ENCODE measurements around the gene GNG13.

GNG13 gene

DNA sequence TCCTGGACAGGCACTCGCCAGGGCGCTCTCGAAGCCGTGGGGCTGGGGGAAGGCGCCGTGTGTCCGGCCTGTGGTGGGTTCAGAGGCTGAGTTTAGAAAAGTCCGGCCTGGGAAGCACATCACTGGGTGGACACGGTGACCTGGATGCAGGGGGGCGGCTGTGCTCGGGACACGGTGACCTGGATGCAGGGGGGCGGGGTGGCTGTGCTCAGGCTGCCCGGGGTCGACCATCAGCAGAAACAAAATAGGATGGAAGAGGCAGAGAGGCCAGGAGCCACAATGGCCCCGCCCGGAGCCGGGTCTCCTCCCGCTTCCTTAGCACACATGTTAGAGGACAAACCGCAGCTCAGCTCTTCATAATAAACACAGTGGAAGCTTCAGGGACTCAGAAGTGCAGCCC, 43.2 kb upstream of the GNG13 start:
- TF ChIP-seq, protein P1, sequence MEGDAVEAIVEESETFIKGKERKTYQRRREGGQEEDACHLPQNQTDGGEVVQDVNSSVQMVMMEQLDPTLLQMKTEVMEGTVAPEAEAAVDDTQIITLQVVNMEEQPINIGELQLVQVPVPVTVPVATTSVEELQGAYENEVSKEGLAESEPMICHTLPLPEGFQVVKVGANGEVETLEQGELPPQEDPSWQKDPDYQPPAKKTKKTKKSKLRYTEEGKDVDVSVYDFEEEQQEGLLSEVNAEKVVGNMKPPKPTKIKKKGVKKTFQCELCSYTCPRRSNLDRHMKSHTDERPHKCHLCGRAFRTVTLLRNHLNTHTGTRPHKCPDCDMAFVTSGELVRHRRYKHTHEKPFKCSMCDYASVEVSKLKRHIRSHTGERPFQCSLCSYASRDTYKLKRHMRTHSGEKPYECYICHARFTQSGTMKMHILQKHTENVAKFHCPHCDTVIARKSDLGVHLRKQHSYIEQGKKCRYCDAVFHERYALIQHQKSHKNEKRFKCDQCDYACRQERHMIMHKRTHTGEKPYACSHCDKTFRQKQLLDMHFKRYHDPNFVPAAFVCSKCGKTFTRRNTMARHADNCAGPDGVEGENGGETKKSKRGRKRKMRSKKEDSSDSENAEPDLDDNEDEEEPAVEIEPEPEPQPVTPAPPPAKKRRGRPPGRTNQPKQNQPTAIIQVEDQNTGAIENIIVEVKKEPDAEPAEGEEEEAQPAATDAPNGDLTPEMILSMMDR (IDR thresholded peaks at IDR 0.05; ENCODE audit: insufficient read depth, missing control alignments) = no peak
- DNase-seq (ENCODE audit: insufficient read length, low spot score) (no peak), FAIRE-seq (no peak)

DNA sequence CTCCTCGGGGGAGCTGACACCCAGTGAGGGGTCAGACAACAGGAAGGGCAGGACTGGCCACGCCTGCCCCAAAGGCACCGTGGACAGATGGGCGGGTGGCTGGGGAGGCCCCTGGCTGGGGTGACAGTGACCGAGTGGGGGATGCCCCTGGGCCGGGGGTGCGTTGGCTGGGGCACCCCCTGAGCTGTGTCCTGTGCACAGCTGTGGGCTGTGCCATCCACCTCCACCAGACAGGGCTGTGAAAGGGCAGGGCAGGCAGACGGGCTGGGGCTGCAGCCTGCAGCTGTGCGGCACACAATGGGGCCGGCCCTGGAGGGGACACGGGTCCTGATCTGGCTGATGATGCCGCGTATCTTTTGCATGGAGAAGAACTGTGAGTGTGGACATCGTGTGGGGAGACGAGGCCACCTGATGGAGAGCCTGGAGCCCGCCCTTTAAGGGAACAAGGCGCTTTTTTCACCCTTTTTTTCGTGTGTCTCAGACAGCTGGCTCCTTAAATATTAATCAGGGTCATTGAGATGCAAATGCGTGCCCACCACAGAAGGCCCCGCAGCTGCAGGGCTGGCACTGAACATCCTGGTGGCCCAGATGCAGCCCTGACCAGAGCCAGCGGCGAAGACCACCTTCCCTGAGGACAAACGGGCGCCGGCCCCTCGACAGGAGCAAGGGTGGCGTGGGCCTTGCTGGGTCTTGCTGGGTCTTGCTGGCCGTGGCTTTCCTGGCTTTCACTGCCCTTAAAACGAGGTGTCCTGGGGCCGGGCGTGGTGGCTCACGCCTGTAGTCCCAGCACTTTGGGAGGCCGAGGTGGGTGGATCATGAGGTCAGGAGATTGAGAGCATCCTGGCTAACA, 42.4 kb upstream of the GNG13 start:
- DNase-seq (ENCODE audit: insufficient read length, low spot score) = no peak
- no peak for FAIRE-seq
- TF ChIP-seq, protein P1 (IDR thresholded peaks at IDR 0.05; ENCODE audit: insufficient read depth, missing control alignments) = no peak

DNA sequence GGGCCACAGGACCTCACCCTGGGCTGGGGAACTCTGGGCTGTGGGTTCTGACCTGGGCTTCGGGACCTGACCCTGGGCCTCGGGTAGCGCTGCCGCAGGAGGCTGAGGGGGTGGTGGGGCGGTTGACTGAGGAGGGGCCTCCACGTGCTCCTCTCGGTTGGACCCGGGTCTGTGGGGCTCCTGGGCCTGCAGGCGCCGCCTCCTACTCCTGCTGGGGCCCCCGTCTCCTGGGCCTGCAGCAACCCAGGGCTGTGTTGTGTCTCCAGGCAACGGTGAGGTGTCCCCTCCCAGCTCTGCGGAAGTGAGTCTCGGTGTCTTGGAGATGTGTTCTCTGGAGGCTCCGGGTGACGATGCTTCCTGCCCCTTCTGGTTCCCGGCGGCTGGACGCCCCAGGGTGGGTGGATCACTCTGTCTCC, 41.5 kb upstream of the GNG13 start:
- TF ChIP-seq, protein P1 (IDR thresholded peaks at IDR 0.05; ENCODE audit: insufficient read depth, missing control alignments) = no peak
- FAIRE-seq = no peak

DNA sequence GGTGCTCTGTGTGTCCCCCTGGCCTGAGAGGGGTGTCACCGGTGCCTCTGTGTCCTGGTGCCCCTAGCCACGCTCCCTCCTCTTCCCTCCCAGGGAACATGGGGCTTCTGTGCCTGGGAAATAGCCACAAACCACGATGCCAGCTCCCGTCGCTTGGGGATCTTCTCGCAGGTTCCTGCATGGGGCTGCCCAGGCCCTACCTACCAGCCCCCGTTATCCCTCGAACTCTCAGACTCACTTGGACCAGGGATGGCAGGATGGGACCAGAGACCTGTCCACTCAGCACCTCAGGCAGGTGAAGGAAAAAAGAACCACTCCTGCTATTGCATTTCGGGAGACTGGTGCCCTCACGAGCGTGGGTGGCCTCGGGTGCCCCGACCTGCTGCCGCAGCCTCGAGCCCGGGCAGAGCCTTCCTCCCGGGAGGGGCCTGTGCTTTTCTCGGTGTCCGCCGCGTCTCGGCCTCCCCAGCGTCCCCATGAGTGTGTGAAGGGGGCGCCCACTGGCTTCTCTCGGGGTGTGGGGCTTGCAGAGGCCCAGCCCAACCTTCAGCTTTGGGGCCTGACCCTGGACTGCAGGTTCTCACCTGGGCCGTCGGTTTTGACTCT, 41.0 kb upstream of the GNG13 start:
- DNase-seq (ENCODE audit: insufficient read length, low spot score) (no peak), FAIRE-seq (no peak)
- TF ChIP-seq, protein P1 (IDR thresholded peaks at IDR 0.05; ENCODE audit: insufficient read depth, missing control alignments) = no peak

More for the DNA sequence above, 41.5 kb upstream of the GNG13 start:
- DNase-seq (ENCODE audit: insufficient read length, low spot score) = no peak

DNA sequence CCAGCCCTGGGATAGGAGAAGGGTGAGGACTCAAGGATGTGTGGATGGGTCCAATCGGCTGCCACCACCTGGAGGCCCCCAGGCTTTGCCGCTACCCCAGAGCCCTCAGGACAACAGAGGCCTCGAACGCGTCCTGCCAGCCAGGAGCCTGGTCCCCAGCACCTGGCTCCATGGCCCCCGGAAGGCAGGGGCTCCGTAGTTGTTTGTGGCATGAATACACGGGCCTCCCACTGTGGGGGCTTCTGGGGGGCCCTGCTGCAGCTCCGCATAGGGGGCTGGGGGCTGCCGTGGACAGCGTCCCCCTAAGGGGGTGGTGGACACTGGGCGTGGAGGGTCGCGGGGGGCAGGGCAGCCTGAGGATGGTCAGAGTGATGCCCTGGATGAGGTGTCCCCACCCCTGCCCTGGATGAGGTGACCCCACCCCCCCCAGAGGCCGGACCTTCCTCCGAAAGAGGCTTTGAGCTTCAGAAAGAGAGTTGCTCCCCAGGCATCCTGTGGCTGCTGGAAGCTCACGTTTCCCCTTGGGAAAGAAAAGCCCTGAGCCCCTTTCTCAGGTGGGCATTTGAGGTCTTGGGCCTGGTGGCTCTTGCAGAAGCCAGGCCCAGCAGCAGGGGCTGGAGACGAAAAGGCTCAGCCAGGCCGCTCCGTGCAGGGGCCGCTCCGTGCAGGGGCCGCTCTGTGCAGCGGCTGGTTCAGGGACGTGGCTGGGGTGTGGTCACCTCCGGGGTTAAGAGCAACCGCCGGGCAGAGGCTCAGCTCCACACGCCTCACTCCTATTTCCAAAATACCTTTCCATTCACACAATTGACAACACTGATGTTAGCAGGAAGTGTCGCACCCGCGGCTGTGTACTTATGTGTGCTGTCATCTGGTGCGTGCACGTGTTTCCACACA, 40.3 kb upstream of the GNG13 start:
- no peak for FAIRE-seq
- TF ChIP-seq, protein P1 (IDR thresholded peaks at IDR 0.05; ENCODE audit: insufficient read depth, missing control alignments) = no peak
- no peak for DNase-seq (ENCODE audit: insufficient read length, low spot score)

DNA sequence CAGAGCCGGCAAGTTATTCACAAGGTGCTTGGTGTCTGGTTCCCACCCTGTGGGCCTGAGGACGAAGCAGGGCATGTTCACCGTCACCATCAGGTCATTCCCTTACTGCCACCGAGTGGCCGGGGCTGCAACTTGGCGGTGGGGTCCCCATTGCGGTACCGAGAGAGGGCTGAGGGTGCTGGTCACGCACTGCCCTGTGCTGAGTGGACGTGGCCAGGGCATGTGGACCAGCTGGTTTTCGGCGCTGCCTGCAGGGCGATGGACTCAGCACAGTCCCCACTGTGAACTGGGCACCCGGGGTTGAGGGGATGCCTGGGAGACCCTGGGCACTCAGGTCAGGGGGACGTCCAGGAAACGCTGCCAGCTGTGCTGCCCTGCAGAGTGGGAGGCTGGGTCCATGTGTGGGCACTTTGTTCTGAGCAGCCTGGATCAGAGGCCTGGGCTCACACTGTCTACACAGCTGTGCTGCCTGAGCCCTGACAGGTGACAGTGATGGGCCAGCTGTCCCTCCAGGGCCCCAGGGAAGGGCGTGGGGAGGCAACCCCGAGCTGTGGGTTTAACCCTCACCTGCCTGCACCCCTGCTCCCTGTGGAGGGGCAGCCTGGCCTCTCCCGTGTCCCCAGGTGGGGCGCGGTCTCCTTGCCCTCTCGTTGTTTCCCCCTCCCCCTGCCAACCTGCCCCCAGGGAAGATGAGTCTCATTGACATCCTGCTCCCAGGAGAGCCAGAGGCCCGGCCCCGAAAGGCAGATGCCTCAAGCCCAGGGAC, 39.3 kb upstream of the GNG13 start:
- TF ChIP-seq, protein P1 (IDR thresholded peaks at IDR 0.05; ENCODE audit: insufficient read depth, missing control alignments) = no peak
- FAIRE-seq (no peak), DNase-seq (ENCODE audit: insufficient read length, low spot score) (no peak)

Measured in D721Med (cell line).